Stimulated activated CD8-positive, alpha-beta memory T cell treated with anti-CD3 and anti-CD28 coated beads, Interleukin-7, amount 100 ng/mL, for 1 hour (primary cell): ENCODE data around the gene CXXC5.
"Not testable (repeated sequence)": the region's sequence is repeated elsewhere in the genome, so short reads cannot be mapped to it uniquely, and the experiment has no call there.

Experiments used
- DNase-seq, 2 donors: peaks; one replicate each; pipeline ENCODE4 v3.0.0-alpha.2; 2020; ENCODE audit warnings: low read depth in 2 of 2

Gene CXXC5

GRCh38 chr5:139710319-139711066, 62.3 kb downstream of the CXXC5 start:
- peak in 1 of 2 donors; percentile 30 for DNase-seq

GRCh38 chr5:139711067-139711905, 63.1 kb downstream of the CXXC5 start:
- peak in 1 of 2 donors; percentile 31 for DNase-seq

- no peak for DNase-seq
These were observed 63.7 kb downstream of the CXXC5 start for GRCh38 chr5:139711906-139712224.

GRCh38 chr5:139712412-139712811, 64.3 kb downstream of the CXXC5 start:
- no peak for DNase-seq

GRCh38 chr5:139713898-139714297, 65.7 kb downstream of the CXXC5 start:
- DNase-seq = not testable (repeated sequence)

GRCh38 chr5:139717221-139717620, 69.1 kb downstream of the CXXC5 start:
- DNase-seq = no peak

GRCh38 chr5:139718403-139718802, 70.3 kb downstream of the CXXC5 start:
- DNase-seq = not testable (repeated sequence)

- not testable (repeated sequence) for DNase-seq
These were observed 71.8 kb downstream of the CXXC5 start for GRCh38 chr5:139719970-139720369.

- no peak for DNase-seq
These were observed 75.9 kb downstream of the CXXC5 start for GRCh38 chr5:139723986-139724587.

- DNase-seq = no peak
These were observed 77.1 kb downstream of the CXXC5 start for GRCh38 chr5:139725073-139725830.

- no peak for DNase-seq
These were observed 78.1 kb downstream of the CXXC5 start for GRCh38 chr5:139726248-139726647.

- DNase-seq = not testable (repeated sequence)
These were observed 79.5 kb downstream of the CXXC5 start for GRCh38 chr5:139727615-139728014.

GRCh38 chr5:139731281-139731680, 83.1 kb downstream of the CXXC5 start:
- DNase-seq = no peak

GRCh38 chr5:139732019-139732418, 83.9 kb downstream of the CXXC5 start:
- no peak for DNase-seq

GRCh38 chr5:139733010-139733688, 85.0 kb downstream of the CXXC5 start:
- no peak for DNase-seq
